ENCODE data around the gene VPS35. TPM values are rescaled to one million over a fixed set of nuclear protein-coding genes. Genes with fewer than 3 reads are reported as not detected.

Gene VPS35
- total RNA-seq, 4 donors from 2014 or later: 37.2 to 77.0 (median 64.4) TPM

DNA sequence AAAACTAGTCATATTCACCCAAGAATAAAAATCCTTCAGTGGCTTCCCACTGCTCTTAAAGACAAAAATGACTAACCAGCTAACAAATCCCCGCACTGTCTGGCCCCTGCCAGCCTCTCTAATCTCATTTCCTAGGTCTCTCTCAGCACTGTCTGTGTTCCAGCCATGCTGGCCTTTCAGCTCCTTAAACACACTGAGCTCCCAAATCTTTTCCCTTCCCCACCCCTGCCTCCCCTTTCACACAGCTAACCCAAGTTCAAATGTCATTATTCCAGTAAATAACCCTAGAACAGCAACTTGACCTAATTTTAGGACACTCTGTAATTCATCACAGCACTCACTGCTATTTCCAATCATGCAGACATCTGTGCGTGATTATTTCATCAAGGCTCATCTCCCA is 75.6 kb downstream of the VPS35 start:
- no peak overlapping the region for H3K4me3 ChIP-seq (ENCODE audit: low read depth, poor library complexity, severe bottlenecking)
- intact Hi-C loops (cut with DNase I; ENCODE audit: low total_unique reads): no loop called here
- TF ChIP-seq, protein P1, sequence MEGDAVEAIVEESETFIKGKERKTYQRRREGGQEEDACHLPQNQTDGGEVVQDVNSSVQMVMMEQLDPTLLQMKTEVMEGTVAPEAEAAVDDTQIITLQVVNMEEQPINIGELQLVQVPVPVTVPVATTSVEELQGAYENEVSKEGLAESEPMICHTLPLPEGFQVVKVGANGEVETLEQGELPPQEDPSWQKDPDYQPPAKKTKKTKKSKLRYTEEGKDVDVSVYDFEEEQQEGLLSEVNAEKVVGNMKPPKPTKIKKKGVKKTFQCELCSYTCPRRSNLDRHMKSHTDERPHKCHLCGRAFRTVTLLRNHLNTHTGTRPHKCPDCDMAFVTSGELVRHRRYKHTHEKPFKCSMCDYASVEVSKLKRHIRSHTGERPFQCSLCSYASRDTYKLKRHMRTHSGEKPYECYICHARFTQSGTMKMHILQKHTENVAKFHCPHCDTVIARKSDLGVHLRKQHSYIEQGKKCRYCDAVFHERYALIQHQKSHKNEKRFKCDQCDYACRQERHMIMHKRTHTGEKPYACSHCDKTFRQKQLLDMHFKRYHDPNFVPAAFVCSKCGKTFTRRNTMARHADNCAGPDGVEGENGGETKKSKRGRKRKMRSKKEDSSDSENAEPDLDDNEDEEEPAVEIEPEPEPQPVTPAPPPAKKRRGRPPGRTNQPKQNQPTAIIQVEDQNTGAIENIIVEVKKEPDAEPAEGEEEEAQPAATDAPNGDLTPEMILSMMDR (IDR thresholded peaks at IDR 0.05): no peak
- TF ChIP-seq POLR2A (IDR thresholded peaks at IDR 0.05): no peak
- no peak for DNase-seq (ENCODE audit: low spot score in 2 of 2)
- WGBS, 2 donors: 75 to 86% methylated on average over 2 of the region's 2 CpGs

DNA sequence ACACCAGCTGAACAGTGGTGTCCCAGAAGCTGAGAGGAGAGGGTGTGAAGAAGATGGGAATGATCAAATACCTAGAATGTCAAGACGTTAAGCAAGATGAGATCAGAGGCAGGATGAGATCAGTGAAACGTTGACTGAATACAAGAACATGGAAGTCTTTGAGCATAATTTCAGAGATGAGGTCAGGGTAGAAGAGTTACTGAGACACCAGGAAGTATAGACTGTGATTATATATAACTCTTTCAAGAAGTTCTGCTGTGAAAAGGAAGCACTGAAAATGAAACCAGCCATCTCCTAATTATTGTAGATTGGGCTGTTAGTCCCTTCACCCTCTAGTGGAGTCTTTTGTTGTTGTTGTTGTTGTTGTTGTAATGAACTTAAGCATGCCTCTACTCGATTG is 76.9 kb downstream of the VPS35 start:
- no peak for TF ChIP-seq POLR2A (IDR thresholded peaks at IDR 0.05)
- TF ChIP-seq, protein P1 (IDR thresholded peaks at IDR 0.05): no peak
- intact Hi-C loops (cut with DNase I; ENCODE audit: low total_unique reads): no loop called here
- WGBS, 2 donors: 76 to 80% methylated on average over 3 of the region's 3 CpGs

DNA sequence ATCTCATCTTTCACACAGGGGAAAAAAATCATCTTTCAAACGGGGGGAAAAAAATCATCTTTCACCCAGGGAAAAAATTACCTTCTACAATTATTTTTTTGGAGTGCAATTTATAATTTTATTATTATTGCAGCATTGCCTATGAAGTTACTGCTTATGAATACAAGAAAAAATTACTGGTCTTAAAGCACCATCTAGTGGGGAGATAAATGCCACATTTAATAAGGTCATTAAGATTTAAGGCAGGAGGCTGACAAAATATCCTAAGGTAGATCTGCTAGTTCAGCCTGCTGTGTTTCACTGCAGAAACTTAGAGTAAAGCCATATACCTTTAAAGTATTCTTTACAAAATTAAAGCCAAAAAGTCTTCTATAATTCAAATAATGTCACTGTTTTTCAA is 81.4 kb downstream of the VPS35 start:
- DNase-seq (ENCODE audit: low spot score in 2 of 2): no peak
- no peak overlapping the region for H3K4me3 ChIP-seq (ENCODE audit: low read depth, poor library complexity, severe bottlenecking)
- 49 to 63% methylated on average over 1 of the region's 1 CpG for WGBS, 2 donors
- intact Hi-C loops (cut with DNase I; ENCODE audit: low total_unique reads): no loop called here
- TF ChIP-seq, protein P1 (IDR thresholded peaks at IDR 0.05): no peak
- TF ChIP-seq POLR2A (IDR thresholded peaks at IDR 0.05): no peak

More for the DNA sequence above, 76.9 kb downstream of the VPS35 start:
- H3K4me3 ChIP-seq (ENCODE audit: low read depth, poor library complexity, severe bottlenecking): no peak overlapping the region
- no peak for DNase-seq (ENCODE audit: low spot score in 2 of 2)

DNA sequence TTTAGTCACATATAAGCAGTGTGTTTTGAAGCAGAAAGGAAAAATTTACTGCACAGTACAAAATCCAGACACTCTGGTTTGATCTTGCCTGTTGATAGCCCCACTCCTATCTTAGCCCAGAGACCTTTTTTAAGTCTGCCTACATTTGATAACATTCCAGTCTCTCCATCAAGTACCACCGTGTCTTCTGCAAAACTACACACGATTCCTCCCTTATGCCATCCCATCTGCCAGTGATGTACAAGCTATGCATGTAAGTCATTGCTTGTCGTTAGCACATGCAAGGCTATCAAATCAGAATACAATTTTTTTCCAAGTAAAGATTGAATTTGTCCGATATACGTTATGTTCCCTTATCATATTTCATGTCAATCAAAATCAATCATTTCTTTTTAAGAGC is 82.7 kb downstream of the VPS35 start:
- no peak for DNase-seq (ENCODE audit: low spot score in 2 of 2)
- intact Hi-C loops (cut with DNase I; ENCODE audit: low total_unique reads): no loop called here
- no peak for TF ChIP-seq POLR2A (IDR thresholded peaks at IDR 0.05)
- TF ChIP-seq, protein P1 (IDR thresholded peaks at IDR 0.05): no peak
- 94 to 95% methylated on average over 5 of the region's 5 CpGs for WGBS, 2 donors
- H3K4me3 ChIP-seq (ENCODE audit: low read depth, poor library complexity, severe bottlenecking): no peak overlapping the region

Other genes with a start within 250 kb of the VPS35 start
- gene SHCBP1, start 67.8 kb downstream of the VPS35 start, total RNA-seq: 1 to 10 TPM in 3 of 4 donors, under 1 TPM in 1; 0.76 to 1.4 (median 1.3) TPM
- gene ORC6, start 481 bp upstream of the VPS35 start, total RNA-seq: 1 to 10 TPM in 2 of 4 donors, under 1 TPM in 1, not detected in 1; 0.49 to 1.5 (median 1.2) TPM
- under 1 TPM in 3 of 4 donors, not detected in 1; 0.11 to 0.86 (median 0.19) TPM for gene MYLK3, start 59.2 kb upstream of the VPS35 start, total RNA-seq
- gene C16orf87, start 142.0 kb upstream of the VPS35 start, total RNA-seq: 10 to 100 TPM in 1 of 4 donors, 1 to 10 TPM in 3; 5.5 to 14.9 (median 7.9) TPM
- 100 to 1,000 TPM in 1 of 4 donors, 10 to 100 TPM in 3; 69.8 to 106 (median 83.1) TPM for gene GPT2, start 195.2 kb upstream of the VPS35 start, total RNA-seq